Kidney (tissue), 14 donors: ENCODE data around the gene MSLN. TPM values are rescaled to one million over a fixed set of nuclear protein-coding genes. Genes with fewer than 3 reads are reported as not detected.

ENCODE experiments used
- DNase-seq, 5 donors: peaks; one replicate each; pipeline ENCODE4 v3.0.0-alpha.2; 2013 to 2020
- FAIRE-seq: peaks from 2 replicates; lab custom pipeline; 2012; peaks lifted over from hg19 to GRCh38; lab: Jason Lieb, UNC
- H3K27ac ChIP-seq, 2 donors: one replicate each; pipeline ENCODE4 v1.7.0; 2013; ENCODE audit warnings: low read depth in 2 of 2, low read length in 2 of 2, inconsistent platforms in 1 of 2
- H3K27me3 ChIP-seq: one replicate; pipeline ENCODE4 v1.7.1; 2013; ENCODE audit warnings: low read length, inconsistent platforms; ENCODE audit not compliant: control insufficient read depth, insufficient read depth
- H3K36me3 ChIP-seq, 3 donors: one replicate each; pipeline versions ENCODE4 v1.7.0 to v1.7.1; 2013; ENCODE audit warnings: low read length in 3 of 3, control low read depth in 1 of 3, inconsistent platforms in 1 of 3; ENCODE audit not compliant: insufficient read depth in 3 of 3, control insufficient read depth in 2 of 3
- H3K4me1 ChIP-seq, 3 donors: one replicate each; pipeline versions ENCODE4 v1.7.0 to v1.7.1; 2013; ENCODE audit warnings: low read length in 3 of 3, inconsistent platforms in 1 of 3, low read depth in 1 of 3; ENCODE audit not compliant: control insufficient read depth in 2 of 3, insufficient read depth in 2 of 3
- H3K4me3 ChIP-seq, 3 donors: one replicate each; pipeline versions ENCODE4 v1.7.0 to v1.8.1; 2013; ENCODE audit warnings: low read length in 3 of 3, control low read depth in 1 of 3, inconsistent platforms in 1 of 3
- H3K9ac ChIP-seq, 3 donors: one replicate each; pipeline versions ENCODE4 v1.7.0 to v1.7.1; 2013; ENCODE audit warnings: low read length in 3 of 3, control low read depth in 1 of 3, inconsistent platforms in 1 of 3
- H3K9me3 ChIP-seq, 3 donors: one replicate each; pipeline versions ENCODE4 v1.7.0 to v1.7.1; 2013; ENCODE audit warnings: low read length in 3 of 3, control low read depth in 1 of 3, inconsistent platforms in 1 of 3; ENCODE audit not compliant: control insufficient read depth in 2 of 3, insufficient read depth in 1 of 3
- CTCF ChIP-seq: IDR thresholded peaks from 3 replicates; pipeline ENCODE4 v1.5.1; 2012; ENCODE audit warnings: mild to moderate bottlenecking, moderate library complexity, borderline replicate concordance; ENCODE audit not compliant: insufficient read depth; ENCODE audit errors: extremely low read depth
- intact Hi-C: fragments of 100-400 bp; cut with DNase I; formaldehyde crosslinking; loops from one replicate; pipeline ENCODE4 v1.11.1; 2022
- polyA plus RNA-seq: library from polyadenylated mRNA; stranded (reverse); fragments of 350-450 nt; fragmentation: Illumina TruSeq; extraction: RNeasy Lipid Tissue Mini Kit (QIAGEN cat#74804); gene quantifications from one replicate; pipeline ENCODE4 v1.2.3, GENCODE V29; 2014; ENCODE audit warnings: low read depth, low replicate concordance; ENCODE audit not compliant: insufficient read depth
- total RNA-seq: library from RNA; stranded (reverse); fragmentation: NEBNext Ultra II Directional; extraction: Animal tissue kit (Norgen Biotek cat#: 25700); gene quantifications from one replicate; pipeline ENCODE4 v1.2.1, GENCODE V29; 2021
- donor health status: control.
- donor health status: control.
- donor health status: control.
- donor health status: control.
- donor health status: control.
- donor health status: DM: yes; HTN: yes; CAD: no.
- donor health status: Normal renal cell carcinoma (clear cell type).

MSLN gene
- total and polyA plus RNA-seq, 2 donors from 2014 or later: 3.7 to 19.4 TPM

- Histone ChIP-seq H3K9me3 (no peaks in the 10 kb centered on the region), H3K4me1 (no peaks in the 10 kb centered on the region), H3K36me3 (no peaks in the 10 kb centered on the region), H3K27me3 (no peaks in the 10 kb centered on the region), H3K9ac (no peak overlapping the region), H3K27ac (no peak overlapping the region), H3K4me3 (no peak overlapping the region)
- FAIRE-seq: no peak
- intact Hi-C loops: no loop called here
- no peak for DNase-seq
- TF ChIP-seq CTCF: no peak
Observed at GRCh38 chr16:781346-782010, 20.9 kb downstream of the MSLN start.

- TF ChIP-seq CTCF: no peak
- FAIRE-seq: no peak
- Histone ChIP-seq H3K9ac (no peak overlapping the region), H3K9me3 (no peaks in the 10 kb centered on the region), H3K36me3 (no peaks in the 10 kb centered on the region), H3K4me1 (peaks cover 0 to 3% (median 0%) of the 10 kb centered on the region in 3 donors), H3K27ac (no peak overlapping the region), H3K27me3 (no peaks in the 10 kb centered on the region), H3K4me3 (no peak overlapping the region)
- DNase-seq: no peak
- intact Hi-C loops: no loop called here
Observed at GRCh38 chr16:782258-782657, 21.7 kb downstream of the MSLN start.

- Histone ChIP-seq H3K27ac (no peak overlapping the region), H3K36me3 (no peaks in the 10 kb centered on the region), H3K4me3 (no peak overlapping the region), H3K4me1 (peaks cover 0 to 9% (median 0%) of the 10 kb centered on the region in 3 donors), H3K27me3 (no peaks in the 10 kb centered on the region), H3K9ac (no peak overlapping the region), H3K9me3 (no peaks in the 10 kb centered on the region)
- TF ChIP-seq CTCF: no peak
- DNase-seq: peak in 2 of 5 donors; percentile 44 to 58
- FAIRE-seq: no peak
- intact Hi-C loops: no loop called here
Observed at GRCh38 chr16:782766-783403, 22.4 kb downstream of the MSLN start.
